ENCODE results near the gene MAGI2. TPM values are rescaled to one million over a fixed set of nuclear protein-coding genes. Genes with fewer than 3 reads are reported as not detected.

MAGI2 gene
- total and polyA plus RNA-seq, 2 donors (not counting 3 experiments of a cell fraction or from before 2014, with no cell fraction given), result 0.28 to 6.0 TPM

GRCh38 chr7:79290398-79290797 lies 163.1 kb downstream of the MAGI2 start:
- Histone ChIP-seq H3K9me3 (replicated peaks; ENCODE audit: control insufficient read depth, insufficient read depth, low read length) (no peaks in the 10 kb centered on the region), H3K27ac (ENCODE audit: insufficient read depth, low read depth, low read length) (no peak overlapping the region), H3K4me1 (ENCODE audit: control insufficient read depth, extremely low read depth, insufficient read depth, low read length) (peaks cover 6% of the 10 kb centered on the region), H3K36me3 (ENCODE audit: control insufficient read depth in 2 of 2, extremely low read depth in 1 of 2, insufficient read depth in 2 of 2, low read length in 2 of 2) (no peaks in the 10 kb centered on the region), H3K9ac (replicated peaks; ENCODE audit: extremely low read depth, insufficient read depth, low read length) (no peak overlapping the region), H3K79me2 (ENCODE audit: control insufficient read depth, insufficient read depth, low read length) (no peaks in the 10 kb centered on the region), H3K4me3 (replicated peaks in 1 of 3; ENCODE audit: insufficient read depth in 1 of 3, low read depth in 1 of 3, low read length in 3 of 3) (no peak overlapping the region), H2AFZ (ENCODE audit: low read depth, low read length) (no peak overlapping the region), H3K27me3 (ENCODE audit: control insufficient read depth in 2 of 2, insufficient read depth in 2 of 2, low read length in 2 of 2) (no peaks in the 10 kb centered on the region), H4K20me1 (replicated peaks; ENCODE audit: control insufficient read depth, extremely low read depth, insufficient read depth, low read length) (no peaks in the 10 kb centered on the region), H3K9me1 (replicated peaks; ENCODE audit: control insufficient read depth, extremely low read depth, insufficient read depth, low read length) (no peaks in the 10 kb centered on the region), H3K4me2 (ENCODE audit: insufficient read depth, low read length) (no peak overlapping the region)
- TF ChIP-seq JUN (IDR thresholded peaks at IDR 0.05; ENCODE audit: borderline replicate concordance, insufficient read depth, insufficient read length, low read depth) (no peak), FOS (IDR thresholded peaks at IDR 0.05; ENCODE audit: borderline replicate concordance, insufficient read depth, low read length) (no peak), MYC (IDR thresholded peaks at IDR 0.05; ENCODE audit: low read depth, low read length) (no peak)
- intact Hi-C loops (cut with micrococcal nuclease) (loop anchor here (10.0 kb wide), 1 partner anchor 334 kb away; no protein-coding TSS in a partner anchor), dilution Hi-C loops (cut with MboI; ENCODE audit: extremely low pct_ligation_motif_present, low sequenced_read_pairs) (no loop called here)
- ChIA-PET POLR2A (no interaction called here), CTCF (no interaction called here)
- DNase-seq (ENCODE audit: low read depth, low spot score) (no peak), FAIRE-seq (no peak)
- no TSS peak for BruUV-seq (replicated peaks)

- Histone ChIP-seq H2AFZ (ENCODE audit: low read depth, low read length) (no peak overlapping the region), H3K27me3 (ENCODE audit: control insufficient read depth in 2 of 2, insufficient read depth in 2 of 2, low read length in 2 of 2) (no peaks in the 10 kb centered on the region), H4K20me1 (replicated peaks; ENCODE audit: control insufficient read depth, extremely low read depth, insufficient read depth, low read length) (no peaks in the 10 kb centered on the region), H3K27ac (ENCODE audit: insufficient read depth, low read depth, low read length) (no peak overlapping the region), H3K4me1 (ENCODE audit: control insufficient read depth, extremely low read depth, insufficient read depth, low read length) (peaks cover 7% of the 10 kb centered on the region), H3K9me3 (replicated peaks; ENCODE audit: control insufficient read depth, insufficient read depth, low read length) (no peaks in the 10 kb centered on the region), H3K4me3 (replicated peaks in 1 of 3; ENCODE audit: insufficient read depth in 1 of 3, low read depth in 1 of 3, low read length in 3 of 3) (no peak overlapping the region), H3K79me2 (ENCODE audit: control insufficient read depth, insufficient read depth, low read length) (no peaks in the 10 kb centered on the region), H3K4me2 (ENCODE audit: insufficient read depth, low read length) (no peak overlapping the region), H3K9ac (replicated peaks; ENCODE audit: extremely low read depth, insufficient read depth, low read length) (no peak overlapping the region), H3K9me1 (replicated peaks; ENCODE audit: control insufficient read depth, extremely low read depth, insufficient read depth, low read length) (no peaks in the 10 kb centered on the region), H3K36me3 (ENCODE audit: control insufficient read depth in 2 of 2, extremely low read depth in 1 of 2, insufficient read depth in 2 of 2, low read length in 2 of 2) (no peaks in the 10 kb centered on the region)
- no peak for TF ChIP-seq EZH2 (IDR thresholded peaks at IDR 0.05; ENCODE audit: borderline replicate concordance, low read depth, low read length, severe bottlenecking)
- TF ChIP-seq MYC (IDR thresholded peaks at IDR 0.05; ENCODE audit: low read depth, low read length), result no peak
- dilution Hi-C loops (cut with MboI; ENCODE audit: extremely low pct_ligation_motif_present, low sequenced_read_pairs), result no loop called here
- FAIRE-seq (no peak), DNase-seq (ENCODE audit: low read depth, low spot score) (no peak)
- intact Hi-C loops (cut with micrococcal nuclease), result no loop called here
- no TSS peak for BruUV-seq (replicated peaks)
- POLR2A ChIA-PET, result no interaction called here
- CTCF ChIA-PET, result interaction anchor here (1.0 to 2.5 kb wide), 2 partner anchors 9 to 16 kb away, joined by 3 to 17 read pairs; no protein-coding TSS in a partner anchor
Observed at GRCh38 chr7:79288655-79289054, 164.8 kb downstream of the MAGI2 start.
